Liver (tissue), 9 donors: Measurements from ENCODE around the gene TAS2R20. TPM values are rescaled to one million over a fixed set of nuclear protein-coding genes. Genes with fewer than 3 reads are reported as not detected.

Experiments used
- DNase-seq: peaks from one replicate; pipeline ENCODE4 v3.0.0-alpha.2; 2017; ENCODE audit warnings: low spot score
- H3K27ac ChIP-seq, 2 donors: one replicate each; pipeline ENCODE4 v1.7.0; 2013; ENCODE audit warnings: inconsistent platforms in 2 of 2, low read length in 2 of 2, control low read depth in 1 of 2, low read depth in 1 of 2, mild to moderate bottlenecking in 1 of 2
- H3K27me3 ChIP-seq, 4 donors: one replicate each; pipeline versions ENCODE4 v1.6.1 to v1.7.0; 2013; ENCODE audit warnings: low read length in 3 of 4, inconsistent platforms in 1 of 4, mild to moderate bottlenecking in 1 of 4, moderate library complexity in 1 of 4; ENCODE audit not compliant: control insufficient read depth in 4 of 4, insufficient read depth in 4 of 4
- H3K36me3 ChIP-seq, 4 donors: one replicate each; pipeline versions ENCODE4 v1.6.1 to v1.7.0; 2013; ENCODE audit warnings: low read length in 3 of 4, mild to moderate bottlenecking in 3 of 4, low read depth in 1 of 4, moderate library complexity in 1 of 4; ENCODE audit not compliant: control insufficient read depth in 4 of 4, insufficient read depth in 3 of 4
- H3K4me1 ChIP-seq, 4 donors: one replicate each; pipeline versions ENCODE4 v1.6.1 to v1.7.0; 2013; ENCODE audit warnings: low read length in 3 of 4, mild to moderate bottlenecking in 3 of 4, moderate library complexity in 1 of 4; ENCODE audit not compliant: control insufficient read depth in 4 of 4, insufficient read depth in 4 of 4
- H3K4me3 ChIP-seq, 3 donors: one replicate each; pipeline versions ENCODE4 v1.6.1 to v1.7.0; 2013; ENCODE audit warnings: low read length in 3 of 3, control low read depth in 1 of 3, low read depth in 1 of 3, mild to moderate bottlenecking in 1 of 3
- H3K9ac ChIP-seq, 2 donors: one replicate each; pipeline ENCODE4 v1.7.0; 2013; ENCODE audit warnings: low read length in 2 of 2, mild to moderate bottlenecking in 2 of 2, moderate library complexity in 2 of 2, control low read depth in 1 of 2, low read depth in 1 of 2
- H3K9me3 ChIP-seq, 4 donors: one replicate each; pipeline versions ENCODE4 v1.6.1 to v1.7.0; 2013; ENCODE audit warnings: low read length in 3 of 4; ENCODE audit not compliant: control insufficient read depth in 4 of 4
- ATF3 ChIP-seq: IDR thresholded peaks from 2 replicates; pipeline ENCODE4 v1.6.1; 2016; ENCODE audit warnings: antibody characterized with exemption
- CTCF ChIP-seq: fragments of 150-350 bp; IDR thresholded peaks from 2 replicates; pipeline ENCODE4 v1.5.1; 2017; ENCODE audit warnings: improper control_type of control experiment, low read depth, low read length; ENCODE audit not compliant: missing input control
- EGR1 ChIP-seq, 2 donors: IDR thresholded peaks; 2 replicates each; pipeline ENCODE4 v1.6.1; 2016 to 2018; ENCODE audit warnings: antibody characterized with exemption in 2 of 2, low read depth in 2 of 2
- FOXA2 ChIP-seq: IDR thresholded peaks from 2 replicates; pipeline ENCODE4 v1.6.1; 2016; ENCODE audit warnings: antibody characterized with exemption
- HNF4A ChIP-seq, 2 donors: conservative IDR thresholded peaks; 2 replicates each; pipeline ENCODE4 v1.6.1; 2016; ENCODE audit warnings: antibody characterized with exemption in 2 of 2, mild to moderate bottlenecking in 2 of 2
- HNF4G ChIP-seq: IDR thresholded peaks from 2 replicates; pipeline ENCODE4 v1.6.1; 2016; ENCODE audit warnings: antibody characterized with exemption
- MAX ChIP-seq: IDR thresholded peaks from 2 replicates; pipeline ENCODE4 v1.6.1; 2016; ENCODE audit warnings: antibody characterized with exemption
- RAD21 ChIP-seq, 2 donors: IDR thresholded peaks; 2 replicates each; pipeline ENCODE4 v1.6.1; 2016; ENCODE audit warnings: antibody characterized with exemption in 2 of 2, mild to moderate bottlenecking in 2 of 2
- REST ChIP-seq: IDR thresholded peaks from 2 replicates; pipeline ENCODE4 v1.6.1; 2016; ENCODE audit warnings: antibody characterized with exemption, mild to moderate bottlenecking
- RXRA ChIP-seq, 2 donors: IDR thresholded peaks; 2 replicates each; pipeline ENCODE4 v1.6.1; 2017 to 2018; ENCODE audit warnings: antibody characterized with exemption in 2 of 2, mild to moderate bottlenecking in 1 of 2
- SP1 ChIP-seq: IDR thresholded peaks from 2 replicates; pipeline ENCODE4 v1.6.1; 2018; ENCODE audit warnings: antibody characterized with exemption, mild to moderate bottlenecking
- TAF1 ChIP-seq: conservative IDR thresholded peaks from 2 replicates; pipeline ENCODE4 v1.6.1; 2016; ENCODE audit warnings: antibody characterized with exemption, mild to moderate bottlenecking
- ZBTB33 ChIP-seq: IDR thresholded peaks from 2 replicates; pipeline ENCODE4 v1.6.1; 2016; ENCODE audit warnings: antibody characterized with exemption
- WGBS: extraction: QIAGEN DNeasy Blood & Tissue Kit; methylation state at CpG from one replicate; pipeline ENCODE4 v1.1.7; 2013; 5-methylcytosine and 5-hydroxymethylcytosine counted together
- polyA plus RNA-seq, 2 donors: library from polyadenylated mRNA; stranded (reverse) in 1 of 2; unstranded in 1 of 2; fragments of 200-250 nt in 1 of 2; fragments of >200 nt in 1 of 2; fragmentation: Nextera tagmentation in 1 of 2; extraction: Ambion mirVana in 1 of 2; gene quantifications; one replicate each; pipeline versions ENCODE4 v1.2.1 to v1.2.3, GENCODE V29; 2013 to 2015
- total RNA-seq, 2 donors: library from RNA; depleted of rRNA; stranded (reverse); fragments of >200 nt; gene quantifications; one replicate each; pipeline ENCODE4 v1.2.3, GENCODE V29; 2014
- donor health status: healthy.
- donor health status: healthy.
- donor health status: healthy.
- donor health status: healthy.
- donor health status: healthy.

The TAS2R20 gene
- total and polyA plus RNA-seq, 4 donors = 0.03 to 5.9 (median 0.92) TPM

- no peaks in the 10 kb centered on the region for H3K4me1 ChIP-seq
- peaks cover 0 to 6% (median 2%) of the 10 kb centered on the region in 4 donors for H3K36me3 ChIP-seq
- no peak overlapping the region for H3K4me3 ChIP-seq
- H3K27me3 ChIP-seq = no peaks in the 10 kb centered on the region
- H3K9ac ChIP-seq = no peak overlapping the region
- WGBS = 97% methylated on average over 2 of the region's 2 CpGs
- TF ChIP-seq CTCF (no peak), FOXA2 (no peak), RAD21 (IDR thresholded peaks at IDR 0.05) (no peak), EGR1 (IDR thresholded peaks at IDR 0.05; ENCODE audit: low read depth in 2 of 2) (no peak)
- no peak for DNase-seq
- peaks cover 0 to 5% (median 0%) of the 10 kb centered on the region in 4 donors for H3K9me3 ChIP-seq
- no peak overlapping the region for H3K27ac ChIP-seq
Observed at GRCh38 chr12:10989107-10989506, 9.0 kb downstream of the TAS2R20 start.

- no peak for DNase-seq
- Histone ChIP-seq H3K4me3 (no peak within 1 kb of the TSS), H3K9ac (no peak within 1 kb of the TSS), H3K36me3 (peaks cover 0 to 6% (median 0%) of the 10 kb centered on the region in 4 donors), H3K27me3 (no peaks in the 10 kb centered on the region), H3K9me3 (peaks cover 0 to 5% (median 0%) of the 10 kb centered on the region in 4 donors), H3K4me1 (no peaks in the 10 kb centered on the region), H3K27ac (no peak within 1 kb of the TSS)
- 49% methylated on average over 2 of the region's 2 CpGs for WGBS
- TF ChIP-seq HNF4G = no peak
- no peak for TF ChIP-seq HNF4A (conservative IDR thresholded peaks at IDR 0.05)
- no peak for TF ChIP-seq REST
- TF ChIP-seq MAX = no peak
- TF ChIP-seq FOXA2 = no peak
- no peak for TF ChIP-seq CTCF
- TF ChIP-seq TAF1 = no peak
- no peak for TF ChIP-seq RAD21 (IDR thresholded peaks at IDR 0.05)
- TF ChIP-seq SP1 = no peak
- no peak for TF ChIP-seq ATF3
- no peak for TF ChIP-seq ZBTB33
- TF ChIP-seq RXRA (IDR thresholded peaks at IDR 0.05) = no peak
Observed at GRCh38 chr12:10986812-10987211, 11.3 kb downstream of the TAS2R20 start, which contains the start of gene TAS2R50. Gene TAS2R50 (minus strand): TSS chr12:10986912. CDS start chr12:10986860, 52 bp downstream.
